ENCODE measurements around the gene SLC35F3. TPM values are rescaled to one million over a fixed set of nuclear protein-coding genes. Genes with fewer than 3 reads are reported as not detected.
A peak's percentile ranks its signal among the peaks of the same experiment; 100 is the strongest.

The SLC35F3 gene
- polyA plus RNA-seq, 1 donor = 0.58 TPM

DNA sequence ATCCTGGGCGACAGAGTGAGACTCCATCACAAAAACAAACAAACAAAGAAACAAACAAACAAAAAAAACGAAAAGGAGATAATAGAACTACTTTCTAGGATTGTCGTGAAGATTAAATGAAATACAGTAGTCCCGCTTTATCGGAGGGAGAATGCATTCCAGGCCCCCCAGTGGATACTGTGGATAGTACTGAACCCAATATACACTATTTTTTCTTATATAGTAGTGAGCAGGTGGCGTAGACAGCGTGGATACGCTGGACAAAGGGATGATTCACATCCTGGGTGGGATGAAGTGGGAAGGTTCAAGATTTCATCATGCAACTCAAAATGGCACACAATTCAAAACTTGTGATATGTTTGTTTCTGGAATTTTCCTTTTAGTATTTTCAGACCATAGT lies 8.0 kb downstream of the SLC35F3 start:
- no peak for DNase-seq

DNA sequence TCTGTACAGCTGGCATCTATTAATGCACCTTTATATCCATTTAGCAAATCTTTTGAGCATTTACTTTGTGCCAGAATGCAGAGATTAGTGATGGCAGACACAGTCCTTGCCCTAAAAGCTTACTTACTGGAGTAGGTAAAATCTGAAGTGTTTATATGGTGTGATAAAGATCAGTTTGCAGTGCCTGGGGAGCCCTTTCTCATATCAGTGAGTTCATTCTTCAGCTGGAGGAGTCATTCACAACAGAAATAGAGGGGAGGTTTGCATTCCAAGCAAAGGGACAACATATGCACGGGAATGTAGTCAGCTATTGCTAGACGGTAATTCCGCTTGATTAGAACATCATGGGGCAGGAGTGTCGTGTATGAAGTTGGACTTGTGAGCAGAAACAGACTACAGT lies 8.4 kb downstream of the SLC35F3 start:
- DNase-seq = no peak

DNA sequence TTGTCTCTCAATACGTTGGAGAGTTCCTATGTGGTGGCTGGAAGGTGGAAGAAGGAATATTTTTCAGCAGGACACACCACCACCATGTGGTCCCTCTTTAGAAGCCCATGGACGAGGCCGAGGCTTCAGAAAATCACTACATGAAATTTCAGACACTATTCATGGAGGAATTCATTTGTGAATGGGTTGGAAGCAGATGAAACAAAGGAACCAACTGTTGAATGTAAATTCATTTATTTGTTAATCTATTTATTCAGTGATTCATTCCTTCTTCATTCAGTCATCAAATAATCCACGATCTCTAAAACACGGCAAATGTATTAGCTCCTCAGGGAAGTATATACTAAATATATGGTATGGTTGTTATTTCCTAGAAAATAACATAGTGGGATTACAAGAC lies 12.2 kb downstream of the SLC35F3 start:
- no peak for DNase-seq

DNA sequence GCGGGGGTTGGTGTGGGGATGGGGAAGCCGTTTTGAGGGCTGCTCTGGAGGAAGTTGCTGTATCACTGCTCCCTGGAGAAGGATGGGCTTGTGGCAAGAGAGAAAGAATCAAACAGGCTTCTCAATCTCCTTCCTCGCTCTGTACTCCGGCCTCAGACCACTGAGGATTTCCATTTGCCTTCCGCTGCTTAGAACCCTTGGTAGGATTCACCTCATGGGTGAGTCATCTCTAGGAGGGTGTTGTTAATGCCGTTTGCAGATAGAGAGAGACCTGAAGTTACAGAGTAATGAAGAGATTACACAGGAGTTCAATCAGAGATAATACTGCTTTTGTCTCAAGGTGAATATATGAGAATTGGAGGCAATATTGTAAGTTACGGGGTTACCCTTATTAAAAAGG lies 15.3 kb downstream of the SLC35F3 start:
- DNase-seq = no peak

DNA sequence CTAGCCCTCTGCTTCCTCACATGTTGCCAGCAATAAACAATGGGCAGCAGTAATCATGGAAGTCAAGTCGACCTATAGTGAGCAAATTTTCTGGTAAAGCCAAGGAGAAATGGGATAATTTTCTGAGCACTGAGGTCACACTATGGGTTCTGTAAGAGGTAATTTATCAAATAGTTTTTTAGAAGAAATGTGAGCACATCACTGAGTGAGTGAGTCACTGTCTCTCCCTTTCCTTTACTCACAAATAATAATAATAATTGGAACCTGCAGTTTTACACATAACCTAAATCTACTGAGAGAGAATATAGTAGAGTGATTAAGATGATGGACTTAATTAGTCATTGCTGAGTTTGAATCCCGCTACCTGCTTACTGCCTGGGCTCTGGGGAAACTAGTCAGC lies 23.6 kb downstream of the SLC35F3 start:
- DNase-seq = no peak

DNA sequence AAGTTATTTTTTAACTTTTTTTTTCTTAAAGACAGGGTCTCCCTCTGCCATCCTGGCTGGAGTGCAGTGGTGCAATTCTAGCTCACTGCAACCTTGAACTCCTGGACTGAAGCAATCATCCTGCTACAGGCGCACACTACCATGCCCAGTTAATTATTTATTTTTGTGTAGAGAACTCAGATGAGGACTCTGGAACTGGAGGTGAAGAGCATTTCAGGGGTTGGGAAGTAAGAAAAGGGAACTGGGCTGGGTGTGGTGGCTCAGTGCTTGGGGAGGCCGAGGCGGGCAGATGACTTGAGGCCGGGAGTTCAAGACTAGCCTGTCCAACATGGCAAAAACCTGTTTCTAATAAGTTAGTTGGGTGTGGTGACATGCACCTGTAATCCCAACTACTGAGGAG lies 28.9 kb downstream of the SLC35F3 start:
- no peak for DNase-seq

DNA sequence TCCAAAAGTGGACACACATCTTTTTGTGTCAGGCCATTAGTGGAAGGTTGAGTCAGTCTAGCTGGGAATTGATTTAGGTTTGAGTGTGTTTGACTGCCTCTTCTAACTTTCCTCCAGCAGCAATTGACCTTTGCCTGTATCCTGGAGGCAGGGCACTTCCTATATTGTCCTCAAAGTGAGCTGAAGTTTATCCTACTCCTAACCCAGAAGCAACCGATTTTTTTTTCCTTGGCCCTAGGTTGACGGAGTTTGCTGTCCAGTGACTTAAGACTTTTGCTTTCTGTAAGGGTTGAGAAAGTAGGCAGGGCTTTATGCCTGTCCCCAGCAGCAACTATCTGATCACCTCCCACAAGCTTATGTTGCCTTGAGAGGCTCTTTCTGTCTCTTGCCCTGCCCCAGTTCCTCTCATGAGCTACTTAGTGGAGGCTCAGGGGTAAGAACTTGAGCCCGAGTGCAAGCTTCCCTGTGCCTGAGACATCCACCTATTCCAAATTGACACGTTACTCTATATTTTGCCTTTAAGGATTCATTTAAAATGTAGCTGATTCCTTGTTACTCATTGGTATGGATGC lies 30.9 kb downstream of the SLC35F3 start:
- DNase-seq = no peak

DNA sequence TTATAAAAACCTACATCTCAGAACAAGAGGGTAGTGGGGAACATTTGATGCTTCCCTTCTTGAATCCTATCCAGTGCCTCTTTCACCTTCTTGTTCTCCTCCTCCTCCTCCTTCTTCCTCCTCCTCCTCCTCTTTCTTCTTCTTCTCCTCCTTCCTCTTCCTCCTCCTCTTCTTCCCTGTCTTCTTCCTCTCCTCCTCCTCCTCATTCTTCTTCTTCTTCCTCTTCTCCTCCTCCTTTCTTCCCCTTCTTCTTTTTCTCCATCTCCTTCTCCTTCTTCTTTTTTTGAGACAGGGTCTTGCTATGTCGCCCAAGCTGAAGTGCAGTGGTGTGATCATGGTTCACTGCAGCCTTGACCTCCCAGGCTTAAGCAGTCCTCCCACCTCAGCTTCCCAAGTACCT lies 31.9 kb downstream of the SLC35F3 start:
- DNase-seq = no peak

DNA sequence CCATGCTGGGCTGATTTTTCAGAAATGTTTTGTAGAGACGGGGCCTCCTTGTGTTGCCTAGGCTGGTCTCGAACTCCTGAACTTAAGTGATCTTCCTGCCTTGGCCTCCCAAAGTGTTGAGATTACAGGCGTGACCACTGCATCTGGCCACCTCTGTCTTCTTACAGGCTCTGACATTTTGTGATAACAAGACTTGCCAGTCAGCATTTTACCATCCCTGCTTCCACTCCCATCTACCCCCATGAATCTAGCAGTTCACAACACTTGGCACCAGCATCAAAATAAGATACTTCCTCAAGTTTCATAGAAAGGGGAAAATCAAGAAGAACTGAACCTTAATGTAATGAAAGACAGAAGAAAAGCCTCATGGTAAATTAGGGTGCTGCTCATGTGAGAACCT lies 32.4 kb downstream of the SLC35F3 start:
- no peak for DNase-seq

DNA sequence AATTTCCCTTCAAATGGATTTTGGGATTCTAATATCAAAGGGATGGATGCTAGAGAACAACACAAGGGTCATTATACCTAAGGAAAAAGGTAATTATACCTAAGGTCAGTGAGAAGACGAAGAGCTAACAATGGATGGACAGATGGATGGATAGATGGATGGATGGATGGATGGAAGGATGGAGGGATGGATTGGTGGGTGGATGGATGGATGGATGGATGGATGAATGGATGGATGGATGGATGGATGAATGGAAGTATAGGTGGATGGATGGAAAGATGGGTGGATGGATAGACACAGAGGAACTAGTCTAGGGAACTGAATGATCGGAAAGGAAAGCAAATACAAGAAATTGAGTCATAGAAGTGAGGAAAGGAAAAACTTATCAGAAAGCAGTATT lies 34.0 kb downstream of the SLC35F3 start:
- DNase-seq = no peak

DNA sequence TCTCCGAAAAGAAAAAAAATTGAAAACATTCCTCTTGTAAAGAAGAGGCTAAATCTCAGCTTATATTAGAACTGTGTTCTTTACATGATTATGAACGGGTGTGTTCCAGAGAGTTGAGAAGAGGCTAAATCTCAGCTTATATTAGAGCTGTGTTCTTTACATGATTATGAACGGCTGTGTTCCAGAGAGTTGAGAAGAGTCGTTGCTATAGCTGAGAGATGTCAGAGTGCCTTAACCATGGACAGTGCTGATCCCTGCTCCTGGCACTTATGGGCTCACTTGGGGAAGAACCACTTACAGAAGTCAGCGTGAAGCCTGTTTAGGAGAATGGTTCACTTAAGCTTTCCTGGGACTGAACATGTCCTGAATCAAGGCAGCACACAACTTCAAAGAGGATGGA lies 35.0 kb downstream of the SLC35F3 start:
- DNase-seq = no peak

DNA sequence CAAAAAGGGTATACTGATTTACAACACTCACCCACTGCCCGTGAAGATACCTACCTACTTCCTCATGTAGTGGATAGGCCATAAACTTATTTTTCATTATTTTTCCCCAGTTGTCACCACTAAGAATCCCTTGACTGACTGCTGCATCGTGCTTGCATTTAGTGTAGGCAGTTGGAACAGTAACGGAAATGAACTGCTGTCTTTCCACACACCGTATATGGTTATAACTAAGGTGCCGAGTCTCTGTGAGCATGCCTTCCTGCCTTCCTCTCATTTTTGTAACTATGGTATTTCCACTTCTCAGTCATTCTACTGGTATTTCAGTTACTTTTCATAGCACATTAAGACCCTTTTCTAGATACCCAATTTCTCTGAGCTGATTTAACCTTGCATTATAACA lies 36.4 kb downstream of the SLC35F3 start:
- DNase-seq = no peak

DNA sequence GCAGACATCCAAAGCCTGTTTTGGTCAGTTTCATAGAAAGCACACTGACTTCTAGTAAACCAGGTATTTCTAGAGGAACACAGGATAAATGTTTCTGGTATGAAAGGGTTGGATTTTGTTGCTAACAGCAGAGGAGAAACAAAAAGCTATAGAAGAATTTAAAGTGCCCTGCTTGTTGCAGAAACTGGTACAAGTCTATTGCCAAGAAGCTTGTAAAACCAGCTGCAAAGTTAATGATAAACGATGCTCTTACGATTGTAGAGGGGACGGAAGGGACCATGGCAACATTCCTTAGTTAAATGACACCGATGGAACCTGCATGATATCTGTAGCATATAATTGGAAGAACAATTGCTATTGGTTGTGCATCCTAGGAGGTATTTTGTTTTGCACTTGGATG lies 40.1 kb downstream of the SLC35F3 start:
- no peak for DNase-seq

DNA sequence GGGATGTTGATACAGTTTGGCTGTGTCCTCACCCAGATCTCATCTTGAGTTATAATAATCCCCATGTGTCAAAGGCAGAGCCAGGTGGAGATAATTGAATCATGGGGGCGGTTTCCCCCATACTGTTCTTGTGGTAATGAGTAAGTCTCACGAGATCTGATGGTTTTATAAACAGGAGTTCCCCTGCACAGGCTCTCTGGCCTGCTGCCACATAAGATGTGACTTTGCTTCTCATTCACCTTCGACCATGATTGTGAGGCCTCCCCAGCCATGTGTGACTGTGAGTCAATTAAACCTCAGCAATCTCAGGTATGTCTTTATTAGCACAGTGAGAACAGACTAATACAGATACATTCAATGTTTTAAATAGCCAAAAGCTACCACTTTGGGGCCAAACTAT lies 41.1 kb downstream of the SLC35F3 start:
- no peak for DNase-seq

DNA sequence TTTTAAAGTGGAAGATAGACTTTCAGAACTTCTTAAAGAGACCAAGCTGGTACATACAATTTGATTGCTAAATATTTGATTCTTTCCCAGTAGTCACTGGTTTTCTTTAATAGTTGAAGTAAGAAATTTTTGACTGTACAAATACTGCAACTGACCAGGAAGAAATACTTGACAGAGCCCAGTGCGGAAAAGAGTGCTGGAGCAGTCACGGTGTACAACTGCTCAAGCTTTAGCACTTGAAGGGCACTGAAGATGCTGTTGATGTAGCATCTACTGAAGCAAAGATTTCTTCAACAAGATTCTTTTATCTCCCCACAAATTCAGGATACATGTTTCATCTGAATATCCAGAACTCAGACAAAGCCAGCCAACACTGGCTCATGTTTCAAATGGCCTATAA lies 41.5 kb downstream of the SLC35F3 start:
- no peak for DNase-seq

DNA sequence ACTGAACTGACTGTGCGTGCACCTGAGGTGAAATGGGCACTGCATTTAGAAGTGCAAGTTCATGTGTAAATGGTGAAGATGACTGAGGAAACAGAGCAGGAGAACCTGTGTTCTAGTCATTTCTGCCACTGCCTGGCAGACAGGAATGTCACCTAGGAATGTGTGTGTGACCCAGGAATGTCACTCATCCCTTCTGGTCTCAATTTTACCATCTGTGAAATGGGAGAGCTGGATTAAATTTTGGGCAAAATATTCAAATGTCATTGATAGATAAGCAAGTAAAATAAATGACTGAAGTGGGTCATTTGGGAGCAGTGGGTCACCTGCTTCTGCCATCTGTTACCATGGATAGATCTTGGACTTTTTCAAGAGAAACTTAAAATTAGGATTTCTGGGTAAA lies 42.2 kb downstream of the SLC35F3 start:
- no peak for DNase-seq

DNA sequence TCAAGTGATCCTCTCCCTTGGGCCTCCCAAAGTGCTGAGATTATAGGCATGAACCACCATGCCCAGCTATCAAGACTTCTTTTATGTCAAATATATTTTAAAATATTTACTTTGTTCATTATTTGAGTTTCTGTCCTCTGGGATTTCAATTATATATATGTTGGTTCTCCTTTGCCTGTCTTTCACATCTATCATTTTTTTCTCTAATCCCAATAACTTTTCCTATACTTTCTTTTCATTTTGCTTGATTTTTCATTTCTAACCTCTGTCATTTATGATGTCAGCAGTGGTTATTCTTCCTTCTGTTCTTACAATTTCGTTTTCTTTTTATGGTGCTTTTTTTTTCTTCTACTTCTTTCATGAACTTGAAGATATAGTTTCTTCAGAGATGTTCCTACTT lies 47.3 kb downstream of the SLC35F3 start:
- DNase-seq = no peak

DNA sequence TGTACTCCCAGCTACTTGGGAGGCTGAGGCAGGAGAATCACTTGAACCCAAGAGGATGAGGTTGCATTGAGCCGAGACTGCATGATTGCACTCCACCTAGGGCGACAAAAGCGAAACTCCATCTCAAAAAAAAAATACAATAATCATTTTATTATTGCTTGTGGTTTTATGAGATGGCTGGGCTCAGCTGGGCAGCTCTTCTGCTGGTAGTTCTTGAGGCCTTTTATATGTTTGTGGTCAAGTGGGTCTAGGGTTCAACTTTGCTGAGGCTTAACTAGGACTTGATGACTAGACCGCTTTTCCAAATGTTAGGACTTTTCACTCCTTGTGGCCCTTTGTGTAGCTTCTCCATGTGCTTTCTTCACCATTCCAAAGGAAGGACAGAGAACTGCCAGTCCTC lies 53.2 kb downstream of the SLC35F3 start:
- no peak for DNase-seq

DNA sequence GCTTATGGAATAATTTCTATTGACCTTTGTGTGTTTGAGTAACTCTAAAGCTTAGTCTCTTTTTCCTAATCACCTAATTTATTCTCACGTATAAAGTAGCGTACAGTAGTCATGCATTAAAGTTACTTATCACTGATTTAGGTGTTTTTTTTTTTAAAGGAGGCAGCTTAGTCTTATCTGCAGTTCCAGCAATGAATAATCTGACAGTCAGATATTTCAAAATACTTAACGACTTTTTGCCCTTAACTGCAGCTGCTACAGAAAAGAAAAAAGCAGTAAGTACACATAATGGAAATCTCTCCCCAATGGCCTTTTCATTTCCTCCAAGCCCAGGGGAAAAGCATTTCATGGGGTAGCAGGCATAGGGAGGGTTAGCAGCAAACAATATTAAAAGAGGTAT lies 54.6 kb downstream of the SLC35F3 start:
- no peak for DNase-seq

DNA sequence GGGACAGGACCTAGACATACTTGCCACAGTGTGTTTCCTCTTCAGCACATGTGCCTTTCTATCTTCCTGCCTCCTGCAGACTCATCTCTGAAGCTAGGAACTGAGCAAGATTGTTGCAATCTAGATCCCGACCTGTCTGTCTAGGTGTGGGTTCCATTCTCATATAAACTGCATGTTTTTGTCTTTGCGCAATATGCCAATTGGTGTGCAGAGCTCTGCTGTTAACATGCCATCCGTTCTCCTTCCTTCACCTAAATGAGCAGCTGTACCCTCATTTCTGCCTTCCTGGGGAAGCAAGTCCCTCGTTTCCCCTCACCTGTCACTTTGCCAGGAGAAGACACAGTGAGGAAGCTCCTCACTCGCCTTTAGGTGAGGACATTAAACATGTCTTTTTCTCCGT lies 55.5 kb downstream of the SLC35F3 start:
- no peak for DNase-seq

DNA sequence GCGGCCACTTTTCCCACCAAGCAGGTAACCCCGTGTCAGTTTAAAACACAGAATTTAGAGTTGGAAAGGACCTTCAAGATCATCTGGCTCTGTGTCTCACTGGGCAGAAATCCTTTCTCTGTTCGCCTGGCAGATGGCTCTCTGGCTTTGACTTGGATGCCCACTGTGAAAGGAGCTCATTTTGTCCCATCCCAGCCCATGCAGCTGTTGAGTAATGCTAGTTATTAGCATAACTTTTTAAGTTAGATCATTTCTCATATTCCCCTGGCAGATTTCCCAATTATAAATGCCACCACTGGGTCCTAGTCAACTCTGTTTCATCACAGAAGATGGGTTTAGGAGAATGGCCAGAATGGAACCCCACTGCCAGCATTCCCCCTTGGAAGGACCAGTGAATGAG lies 55.9 kb downstream of the SLC35F3 start:
- DNase-seq = peak; percentile 11

DNA sequence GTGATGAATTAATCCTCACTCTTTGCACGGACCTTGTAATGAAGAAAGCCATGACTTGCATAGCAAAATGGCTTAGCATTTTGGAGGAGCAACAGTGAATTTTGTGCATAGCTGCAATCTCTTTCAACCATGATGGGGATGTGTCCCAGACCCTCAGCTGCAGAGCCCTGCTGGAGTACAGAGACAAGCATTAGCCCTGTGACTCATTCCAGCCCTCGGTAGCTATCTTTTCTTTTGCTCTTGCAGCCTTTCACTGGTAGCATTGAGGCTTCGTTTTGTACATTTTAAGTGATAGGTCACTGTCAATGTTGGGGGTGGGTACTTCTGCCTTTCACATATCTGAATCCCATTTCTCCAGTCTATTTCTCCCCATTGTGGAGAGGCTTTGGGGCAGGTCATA lies 58.4 kb downstream of the SLC35F3 start:
- DNase-seq = no peak

DNA sequence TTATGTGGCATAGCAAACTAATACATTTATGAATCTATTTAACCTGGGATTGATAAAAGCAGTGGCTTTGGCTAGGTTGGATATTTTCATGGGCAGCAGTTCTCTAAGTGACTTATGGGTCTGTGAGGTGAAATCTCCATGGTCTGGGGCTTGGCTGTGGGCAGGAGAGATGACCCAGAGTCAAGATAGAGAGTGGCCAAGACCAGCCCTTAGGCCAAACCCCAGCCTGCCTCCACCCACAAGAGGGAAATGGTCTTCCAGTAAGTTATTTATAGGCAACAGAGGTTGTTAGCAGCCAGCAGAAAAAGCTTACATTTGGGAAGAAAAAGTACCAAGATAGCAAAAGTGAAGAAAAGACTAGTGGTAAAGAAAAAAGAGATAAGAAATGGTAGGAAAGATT lies 61.4 kb downstream of the SLC35F3 start:
- no peak for DNase-seq

DNA sequence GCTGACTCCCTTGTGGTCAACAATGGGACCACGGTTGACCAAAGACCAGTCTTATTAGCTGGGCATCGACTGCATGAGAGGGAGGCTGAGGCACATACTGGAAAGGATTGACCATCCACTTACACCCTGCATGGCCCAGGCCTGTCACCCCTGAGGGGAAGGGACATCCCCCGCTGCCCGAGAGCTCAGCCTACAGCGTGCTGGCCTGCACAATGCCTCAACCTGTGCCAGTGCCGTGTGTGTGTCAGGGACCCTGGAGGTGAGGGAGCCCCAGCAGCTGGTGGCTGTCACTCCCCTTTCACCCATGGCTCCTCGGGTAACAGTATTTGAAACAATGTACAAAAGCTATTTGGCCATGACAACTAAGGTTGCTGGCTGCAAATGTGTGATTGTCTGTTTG lies 67.3 kb downstream of the SLC35F3 start:
- DNase-seq = no peak

DNA sequence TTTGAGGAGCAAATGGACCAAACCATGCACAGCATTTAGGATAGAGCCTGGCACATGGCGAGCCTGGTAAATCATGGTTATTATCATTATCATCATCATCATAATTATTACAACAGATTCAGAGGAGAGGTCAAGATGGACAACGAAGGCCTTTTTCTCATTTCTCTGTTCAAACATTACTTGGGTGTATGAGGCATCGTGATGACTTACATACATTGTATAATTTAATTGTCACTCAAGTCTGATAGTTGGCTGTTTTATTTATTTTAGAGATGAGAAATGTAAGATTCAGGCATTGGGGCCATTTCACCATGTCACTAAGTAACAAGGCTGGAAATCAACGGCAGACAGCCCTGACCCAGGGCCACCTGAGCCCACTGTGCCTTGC lies 68.1 kb downstream of the SLC35F3 start:
- no peak for DNase-seq
